VCaP (cell line): Measurements from ENCODE around the gene UBE2E2.

Experiments used
- H3K27ac ChIP-seq: fragments of 450-650 bp; 2 replicates; pipeline ENCODE4 v1.5.1; 2017
- CTCF ChIP-seq: fragments of 450-650 bp; conservative IDR thresholded peaks from 2 replicates; pipeline ENCODE4 v1.5.1; 2017; ENCODE audit warnings: mild to moderate bottlenecking, moderate library complexity

Gene UBE2E2

DNA sequence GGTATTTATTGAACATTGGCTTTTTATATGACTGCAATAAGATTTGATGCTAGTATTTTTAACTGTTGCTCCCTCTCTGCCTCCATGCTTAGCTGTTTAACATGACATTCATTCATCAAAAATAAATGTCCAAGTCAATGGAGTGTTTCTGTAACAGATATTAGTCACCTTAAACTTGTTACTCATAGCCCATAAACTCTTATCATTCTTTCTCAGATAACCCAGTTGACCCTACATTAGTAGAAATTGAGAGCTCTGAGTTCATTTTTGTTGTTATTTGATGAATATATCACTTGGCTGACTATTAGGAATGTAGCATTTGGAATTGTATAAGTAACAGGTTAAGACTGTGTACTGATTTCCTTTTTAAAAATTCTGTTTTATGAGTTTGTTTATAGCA, 201.1 kb downstream of the UBE2E2 start:
- no peak for TF ChIP-seq CTCF
- H3K27ac ChIP-seq, result no peak overlapping the region

DNA sequence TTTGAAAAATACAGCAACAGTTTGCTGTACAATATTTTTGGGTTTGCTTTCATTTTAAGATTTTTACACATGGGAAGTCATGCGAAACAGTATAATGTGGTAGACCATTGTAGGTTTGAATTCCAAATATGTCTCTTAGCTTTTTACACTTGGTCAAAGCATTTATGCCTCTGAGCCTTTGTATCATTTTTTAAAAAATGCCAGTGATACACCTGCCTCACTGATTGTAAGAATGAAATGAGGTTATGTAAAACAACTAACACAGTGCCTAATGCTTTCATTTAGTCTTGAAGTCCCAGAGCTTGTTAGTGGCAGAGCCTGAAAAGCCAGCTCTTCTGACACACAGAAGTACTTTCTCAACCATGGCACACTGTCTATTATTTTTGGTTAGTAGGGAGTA, 202.0 kb downstream of the UBE2E2 start:
- H3K27ac ChIP-seq, result no peak overlapping the region
- no peak for TF ChIP-seq CTCF

DNA sequence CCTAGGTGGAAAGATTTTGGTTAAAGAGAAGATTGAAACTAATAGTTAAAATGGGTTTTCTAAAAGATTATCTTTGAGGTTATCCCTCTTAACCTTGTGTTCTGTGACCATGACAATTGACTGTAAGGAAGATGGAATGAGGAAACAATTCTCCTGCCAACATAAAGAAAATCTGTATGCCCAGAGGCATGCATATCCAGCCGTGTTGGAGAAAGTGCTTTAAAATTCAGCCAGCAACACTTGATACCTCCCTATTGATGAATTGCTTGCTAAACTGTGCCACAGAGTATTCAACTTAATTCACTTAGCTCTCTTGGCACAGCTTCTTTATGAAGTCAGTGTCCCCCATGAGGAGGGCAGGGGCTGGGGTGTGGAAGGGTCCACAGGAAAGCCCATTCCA, 203.5 kb downstream of the UBE2E2 start:
- no peak for TF ChIP-seq CTCF
- no peak overlapping the region for H3K27ac ChIP-seq

- H3K27ac ChIP-seq, result no peak overlapping the region
- TF ChIP-seq CTCF, result no peak
Measured at GRCh38 chr3:23418026-23418425, 214.9 kb downstream of the UBE2E2 start.

- TF ChIP-seq CTCF, result no peak
Measured at GRCh38 chr3:23421811-23422516, 218.8 kb downstream of the UBE2E2 start.

GRCh38 chr3:23422517-23422851, 219.4 kb downstream of the UBE2E2 start:
- no peak overlapping the region for H3K27ac ChIP-seq
- no peak for TF ChIP-seq CTCF

More at GRCh38 chr3:23421811-23422516, 218.8 kb downstream of the UBE2E2 start:
- no peak overlapping the region for H3K27ac ChIP-seq

- TF ChIP-seq CTCF, result no peak
Measured at GRCh38 chr3:23425410-23425809, 222.3 kb downstream of the UBE2E2 start.

More at GRCh38 chr3:23425410-23425809, 222.3 kb downstream of the UBE2E2 start:
- H3K27ac ChIP-seq, result no peak overlapping the region
